GM18507 (cell line): ENCODE measurements around the gene RETN.
A peak's percentile ranks its signal among the peaks of the same experiment; 100 is the strongest.

Source experiments
- DNase-seq: peaks from one replicate; pipeline ENCODE4 v3.0.0; 2011; ENCODE audit warnings: low read depth; ENCODE audit not compliant: insufficient read length; ENCODE audit errors: extremely low spot score
- FAIRE-seq: peaks from 2 replicates; lab custom pipeline; 2011; peaks lifted over from hg19 to GRCh38; lab: Jason Lieb, UNC

RETN gene

GRCh38 chr19:7652061-7652641 lies 16.7 kb upstream of the RETN start:
- DNase-seq (peak; percentile 73), FAIRE-seq (peak; percentile 84)

GRCh38 chr19:7654401-7654800 lies 14.4 kb upstream of the RETN start:
- FAIRE-seq, result no peak
- no peak for DNase-seq

GRCh38 chr19:7655581-7655980 lies 13.3 kb upstream of the RETN start:
- FAIRE-seq (no peak), DNase-seq (no peak)

GRCh38 chr19:7657131-7657751 lies 11.6 kb upstream of the RETN start:
- FAIRE-seq, result no peak
- DNase-seq, result no peak

- peak; percentile 87 for DNase-seq
- peak; percentile 95 for FAIRE-seq
Observed at GRCh38 chr19:7658219-7658686, 10.6 kb upstream of the RETN start.

GRCh38 chr19:7661744-7662538 lies 6.9 kb upstream of the RETN start:
- DNase-seq (no peak), FAIRE-seq (no peak)

GRCh38 chr19:7662657-7663056 lies 6.2 kb upstream of the RETN start:
- FAIRE-seq (no peak), DNase-seq (no peak)

GRCh38 chr19:7663706-7664105 lies 5.1 kb upstream of the RETN start:
- DNase-seq, result no peak
- no peak for FAIRE-seq

- DNase-seq, result no peak
- FAIRE-seq, result no peak
Observed at GRCh38 chr19:7665076-7665475, 3.8 kb upstream of the RETN start.

- FAIRE-seq (no peak), DNase-seq (no peak)
Observed at GRCh38 chr19:7669641-7670040, 792 bp downstream of the RETN start.

- DNase-seq, result no peak
- FAIRE-seq, result no peak
Observed at GRCh38 chr19:7670150-7670783, 1.4 kb downstream of the RETN start.

GRCh38 chr19:7670790-7671189 lies 1.9 kb downstream of the RETN start:
- FAIRE-seq, result no peak
- no peak for DNase-seq

- FAIRE-seq, result no peak
Observed at GRCh38 chr19:7672522-7672921, 3.7 kb downstream of the RETN start.

GRCh38 chr19:7674010-7675005 lies 5.5 kb downstream of the RETN start:
- FAIRE-seq, result peak; percentile 21
- no peak for DNase-seq

More at GRCh38 chr19:7672522-7672921, 3.7 kb downstream of the RETN start:
- no peak for DNase-seq

- no peak for DNase-seq
- FAIRE-seq, result peak; percentile 42
Observed at GRCh38 chr19:7676376-7676775, 7.5 kb downstream of the RETN start.

- DNase-seq (no peak), FAIRE-seq (no peak)
Observed at GRCh38 chr19:7676854-7677253, 8.0 kb downstream of the RETN start, which contains the start of gene MCEMP1. Gene MCEMP1, plus strand, starts transcription at chr19:7677090. Its CDS starts 31 bp downstream, at chr19:7677121.

- FAIRE-seq, result no peak
- DNase-seq, result no peak
Observed at GRCh38 chr19:7677669-7678311, 8.9 kb downstream of the RETN start.

GRCh38 chr19:7678971-7679751 lies 10.3 kb downstream of the RETN start:
- DNase-seq (peak; percentile 68), FAIRE-seq (peak; percentile 93)
